HepG2 (cell line): ENCODE measurements around the gene NUDT1. TPM values are rescaled to one million over a fixed set of nuclear protein-coding genes. Genes with fewer than 3 reads are reported as not detected.
A peak's percentile ranks its signal among the peaks of the same experiment; 100 is the strongest.

Experiments used
- ARID5B ChIP-seq: IDR thresholded peaks from 2 replicates; pipeline ENCODE4 v1.4.0; 2020; ENCODE audit warnings: mild to moderate bottlenecking, missing genetic modification reagents
- BHLHE40 ChIP-seq: IDR thresholded peaks from 2 replicates; pipeline ENCODE4 v1.6.1; 2011; ENCODE audit warnings: low read length, improper control_type of control experiment
- BRCA1 ChIP-seq: sonication (generic); formaldehyde crosslinking; IDR thresholded peaks from 2 replicates; pipeline ENCODE4 v1.4.0; 2020; ENCODE audit warnings: missing genetic modification reagents
- CCDC6 ChIP-seq: sonication (generic); formaldehyde crosslinking; IDR thresholded peaks from 2 replicates; pipeline ENCODE4 v1.8.1; 2022; ENCODE audit warnings: mild to moderate bottlenecking, missing genetic modification reagents, moderate library complexity
- CENPX ChIP-seq: sonication (generic); formaldehyde crosslinking; IDR thresholded peaks from 2 replicates; pipeline ENCODE4 v1.9.0; 2021; ENCODE audit warnings: mild to moderate bottlenecking, missing genetic modification reagents, moderate library complexity
- ELF1 ChIP-seq: sonication (generic); formaldehyde crosslinking; IDR thresholded peaks from 2 replicates; pipeline ENCODE4 v1.4.0; 2020; ENCODE audit warnings: missing genetic modification reagents
- NKX3-1 ChIP-seq: sonication (generic); formaldehyde crosslinking; IDR thresholded peaks from 2 replicates; pipeline ENCODE4 v1.5.0; 2020; ENCODE audit warnings: missing genetic modification reagents
- SIX4 ChIP-seq: sonication (generic); formaldehyde crosslinking; IDR thresholded peaks from 2 replicates; pipeline ENCODE4 v1.4.0; 2020; ENCODE audit warnings: missing genetic modification reagents
- SMAD1 ChIP-seq: sonication (generic); formaldehyde crosslinking; IDR thresholded peaks from 2 replicates; pipeline ENCODE4 v1.4.0; 2020; ENCODE audit warnings: missing genetic modification reagents, low read depth, mild to moderate bottlenecking, borderline replicate concordance
- SNAI1 ChIP-seq: sonication (generic); formaldehyde crosslinking; IDR thresholded peaks from 2 replicates; pipeline ENCODE4 v1.5.0; 2020; ENCODE audit warnings: mild to moderate bottlenecking, missing genetic modification reagents, borderline replicate concordance
- TEAD2 ChIP-seq: sonication (generic); formaldehyde crosslinking; IDR thresholded peaks from 2 replicates; pipeline ENCODE4 v1.9.0; 2021; ENCODE audit warnings: missing genetic modification reagents
- TOE1 ChIP-seq: sonication (generic); formaldehyde crosslinking; IDR thresholded peaks from 2 replicates; pipeline ENCODE4 v1.4.0; 2020; ENCODE audit warnings: mild to moderate bottlenecking, missing genetic modification reagents
- ZEB1 ChIP-seq: IDR thresholded peaks from 2 replicates; pipeline ENCODE4 v1.6.1; 2012; ENCODE audit warnings: mild to moderate bottlenecking, low read depth, inconsistent platforms; ENCODE audit not compliant: insufficient replicate concordance
- ZMAT3 ChIP-seq: sonication (generic); formaldehyde crosslinking; conservative IDR thresholded peaks from 2 replicates; pipeline ENCODE4 v1.7.0; 2021; ENCODE audit warnings: missing genetic modification reagents
- ZNF724P ChIP-seq: sonication (generic); formaldehyde crosslinking; IDR thresholded peaks from 2 replicates; pipeline ENCODE4 v1.8.0; 2022; ENCODE audit warnings: missing genetic modification reagents, borderline replicate concordance
- ZNF883 ChIP-seq: sonication (generic); formaldehyde crosslinking; IDR thresholded peaks from 2 replicates; pipeline ENCODE4 v1.5.1; 2020; ENCODE audit warnings: mild to moderate bottlenecking, missing genetic modification reagents; ENCODE audit errors: not compliant biosample characterization
- polyA plus RNA-seq, 8 experiments: library from polyadenylated mRNA; depleted of rRNA in 3 of 8; stranded (reverse) in 7 of 8; unstranded in 1 of 8; fragments of >200 nt; fragmentation: Illumina TruSeq in 4 of 8; extraction: Trizol in 4 of 8; gene quantifications; 2 replicates each; pipeline versions ENCODE4 v1.2.1 to v1.2.3, GENCODE V29; 2011 to 2016; ENCODE audit warnings: low read depth in 4 of 8, missing spikeins in 1 of 8, mixed read lengths in 1 of 8; ENCODE audit not compliant: insufficient read depth in 1 of 8
- total RNA-seq, 5 experiments: library from RNA; depleted of rRNA; stranded (reverse); fragments of >200 nt; fragmentation: Illumina TruSeq; extraction: Trizol; gene quantifications; 2 replicates each; pipeline ENCODE4 v1.2.3, GENCODE V29; 2016; ENCODE audit warnings: low read depth in 1 of 5
- TF ChIP-seq, protein P1 (sequence below): sonication (generic); formaldehyde crosslinking; IDR thresholded peaks from 2 replicates; pipeline ENCODE4 v1.8.0; 2022; ENCODE audit warnings: missing genetic modification reagents, mild to moderate bottlenecking, moderate library complexity, borderline replicate concordance
- TF ChIP-seq, protein P2 (sequence below): sonication (generic); formaldehyde crosslinking; IDR thresholded peaks from 2 replicates; pipeline ENCODE4 v1.9.0; 2021; ENCODE audit warnings: missing genetic modification reagents, mild to moderate bottlenecking, borderline replicate concordance
- TF ChIP-seq, protein P3 (sequence below): sonication (generic); formaldehyde crosslinking; IDR thresholded peaks from 2 replicates; pipeline ENCODE4 v1.4.0; 2020; ENCODE audit warnings: missing genetic modification reagents

NUDT1 gene
- total and polyA plus RNA-seq, 2 of the 13 experiments (the other 11 are each of a cell fraction or from before 2014, with no cell fraction given) = 9.1 to 26.8 TPM

- TF ChIP-seq, protein P1, sequence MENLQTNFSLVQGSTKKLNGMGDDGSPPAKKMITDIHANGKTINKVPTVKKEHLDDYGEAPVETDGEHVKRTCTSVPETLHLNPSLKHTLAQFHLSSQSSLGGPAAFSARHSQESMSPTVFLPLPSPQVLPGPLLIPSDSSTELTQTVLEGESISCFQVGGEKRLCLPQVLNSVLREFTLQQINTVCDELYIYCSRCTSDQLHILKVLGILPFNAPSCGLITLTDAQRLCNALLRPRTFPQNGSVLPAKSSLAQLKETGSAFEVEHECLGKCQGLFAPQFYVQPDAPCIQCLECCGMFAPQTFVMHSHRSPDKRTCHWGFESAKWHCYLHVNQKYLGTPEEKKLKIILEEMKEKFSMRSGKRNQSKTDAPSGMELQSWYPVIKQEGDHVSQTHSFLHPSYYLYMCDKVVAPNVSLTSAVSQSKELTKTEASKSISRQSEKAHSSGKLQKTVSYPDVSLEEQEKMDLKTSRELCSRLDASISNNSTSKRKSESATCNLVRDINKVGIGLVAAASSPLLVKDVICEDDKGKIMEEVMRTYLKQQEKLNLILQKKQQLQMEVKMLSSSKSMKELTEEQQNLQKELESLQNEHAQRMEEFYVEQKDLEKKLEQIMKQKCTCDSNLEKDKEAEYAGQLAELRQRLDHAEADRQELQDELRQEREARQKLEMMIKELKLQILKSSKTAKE (CRISPR knock-in tag) = no peak
- TF ChIP-seq BRCA1 = peak; percentile 81; the same call in 1 of the 2 replicates
- no peak for TF ChIP-seq ZMAT3 (CRISPR knock-in tag)
- TF ChIP-seq, protein P2, sequence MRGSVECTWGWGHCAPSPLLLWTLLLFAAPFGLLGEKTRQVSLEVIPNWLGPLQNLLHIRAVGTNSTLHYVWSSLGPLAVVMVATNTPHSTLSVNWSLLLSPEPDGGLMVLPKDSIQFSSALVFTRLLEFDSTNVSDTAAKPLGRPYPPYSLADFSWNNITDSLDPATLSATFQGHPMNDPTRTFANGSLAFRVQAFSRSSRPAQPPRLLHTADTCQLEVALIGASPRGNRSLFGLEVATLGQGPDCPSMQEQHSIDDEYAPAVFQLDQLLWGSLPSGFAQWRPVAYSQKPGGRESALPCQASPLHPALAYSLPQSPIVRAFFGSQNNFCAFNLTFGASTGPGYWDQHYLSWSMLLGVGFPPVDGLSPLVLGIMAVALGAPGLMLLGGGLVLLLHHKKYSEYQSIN (CRISPR knock-in tag) = no peak
- peak; percentile 26; the same call in 1 of the 2 replicates for TF ChIP-seq ARID5B (CRISPR knock-in tag)
- TF ChIP-seq BHLHE40 = no peak
- TF ChIP-seq ZEB1 = no peak
- peak; percentile 49; the same call in 1 of the 2 replicates for TF ChIP-seq SMAD1
- TF ChIP-seq ZNF724P (CRISPR knock-in tag) = no peak
- no peak for TF ChIP-seq TEAD2 (CRISPR knock-in tag)
- TF ChIP-seq SNAI1 = no peak
- TF ChIP-seq ZNF883 (CRISPR knock-in tag) = peak; percentile 38
- no peak for TF ChIP-seq SIX4
- no peak for TF ChIP-seq CCDC6 (CRISPR knock-in tag)
- TF ChIP-seq TOE1 (CRISPR knock-in tag) = no peak
- peak; percentile 52 for TF ChIP-seq ELF1
- TF ChIP-seq, protein P3, sequence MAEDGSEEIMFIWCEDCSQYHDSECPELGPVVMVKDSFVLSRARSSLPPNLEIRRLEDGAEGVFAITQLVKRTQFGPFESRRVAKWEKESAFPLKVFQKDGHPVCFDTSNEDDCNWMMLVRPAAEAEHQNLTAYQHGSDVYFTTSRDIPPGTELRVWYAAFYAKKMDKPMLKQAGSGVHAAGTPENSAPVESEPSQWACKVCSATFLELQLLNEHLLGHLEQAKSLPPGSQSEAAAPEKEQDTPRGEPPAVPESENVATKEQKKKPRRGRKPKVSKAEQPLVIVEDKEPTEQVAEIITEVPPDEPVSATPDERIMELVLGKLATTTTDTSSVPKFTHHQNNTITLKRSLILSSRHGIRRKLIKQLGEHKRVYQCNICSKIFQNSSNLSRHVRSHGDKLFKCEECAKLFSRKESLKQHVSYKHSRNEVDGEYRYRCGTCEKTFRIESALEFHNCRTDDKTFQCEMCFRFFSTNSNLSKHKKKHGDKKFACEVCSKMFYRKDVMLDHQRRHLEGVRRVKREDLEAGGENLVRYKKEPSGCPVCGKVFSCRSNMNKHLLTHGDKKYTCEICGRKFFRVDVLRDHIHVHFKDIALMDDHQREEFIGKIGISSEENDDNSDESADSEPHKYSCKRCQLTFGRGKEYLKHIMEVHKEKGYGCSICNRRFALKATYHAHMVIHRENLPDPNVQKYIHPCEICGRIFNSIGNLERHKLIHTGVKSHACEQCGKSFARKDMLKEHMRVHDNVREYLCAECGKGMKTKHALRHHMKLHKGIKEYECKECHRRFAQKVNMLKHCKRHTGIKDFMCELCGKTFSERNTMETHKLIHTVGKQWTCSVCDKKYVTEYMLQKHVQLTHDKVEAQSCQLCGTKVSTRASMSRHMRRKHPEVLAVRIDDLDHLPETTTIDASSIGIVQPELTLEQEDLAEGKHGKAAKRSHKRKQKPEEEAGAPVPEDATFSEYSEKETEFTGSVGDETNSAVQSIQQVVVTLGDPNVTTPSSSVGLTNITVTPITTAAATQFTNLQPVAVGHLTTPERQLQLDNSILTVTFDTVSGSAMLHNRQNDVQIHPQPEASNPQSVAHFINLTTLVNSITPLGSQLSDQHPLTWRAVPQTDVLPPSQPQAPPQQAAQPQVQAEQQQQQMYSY (CRISPR knock-in tag) = peak; percentile 67; the same call in 1 of the 2 replicates
- TF ChIP-seq NKX3-1 (CRISPR knock-in tag) = 0 out of 2 replicates have a peak, but pooled peaks have one; percentile 63
- no peak for TF ChIP-seq CENPX
Measured at GRCh38 chr7:2232766-2233520, 9.1 kb upstream of the NUDT1 start, which contains the start of gene MAD1L1 (continued).
